IMR-90 (cell line): ENCODE measurements around the gene GDPD5. TPM values are rescaled to one million over a fixed set of nuclear protein-coding genes. Genes with fewer than 3 reads are reported as not detected.

Source experiments
- ATAC-seq: fragments of 200-7000 bp; cut with Tn5 transposase; 2 replicates; pipeline ENCODE4 v1.9.1; 2020; ENCODE audit warnings: low read depth, mild to moderate bottlenecking, moderate library complexity
- BruUV-seq: library from RNA; stranded (reverse); fragments of 400-500 nt; replicated peaks from 2 replicates; lab custom pipeline; 2021; lab: Mats Ljungman, UMichigan
- CTCF ChIA-PET: fragments of 300-600 bp; formaldehyde crosslinking; extraction: SDS; loops from one replicate; lab custom pipeline; 2021; ENCODE audit warnings: antibody characterized with exemption; lab: Yijun Ruan, JAX
- POLR2A ChIA-PET: fragments of 300-600 bp; sonication (Branson Sonifier 250); formaldehyde crosslinking; loops from one replicate; lab custom pipeline; 2022; ENCODE audit warnings: antibody characterized with exemption; ENCODE audit not compliant: unreplicated experiment; lab: Charles Lee
- DNase-seq: peaks from one replicate; pipeline ENCODE4 v3.0.0; 2013
- H2AFZ ChIP-seq: replicated peaks from 2 replicates; pipeline ENCODE3; 2013; ENCODE audit warnings: low read length, mild to moderate bottlenecking; ENCODE audit not compliant: poor library complexity
- H2AK5ac ChIP-seq: 2 replicates; pipeline ENCODE4 v1.6.1; 2013; ENCODE audit warnings: low read depth, low read length, inconsistent platforms
- H2AK9ac ChIP-seq: replicated peaks from 2 replicates; pipeline ENCODE3; 2013; ENCODE audit warnings: mild to moderate bottlenecking, low read depth, low read length, moderate library complexity; ENCODE audit not compliant: poor library complexity
- H2BK120ac ChIP-seq: 2 replicates; pipeline ENCODE4 v1.6.1; 2013; ENCODE audit warnings: low read depth, low read length, inconsistent platforms
- H2BK15ac ChIP-seq: 3 replicates; pipeline ENCODE4 v1.6.1; 2013; ENCODE audit warnings: low read depth, low read length, inconsistent platforms
- H2BK20ac ChIP-seq: 2 replicates; pipeline ENCODE4 v1.6.1; 2013; ENCODE audit warnings: low read depth, mild to moderate bottlenecking, inconsistent platforms, low read length, moderate library complexity
- H2BK5ac ChIP-seq: 2 replicates; pipeline ENCODE4 v1.6.1; 2013; ENCODE audit warnings: mild to moderate bottlenecking, low read depth, low read length, inconsistent platforms; ENCODE audit not compliant: poor library complexity, severe bottlenecking
- H3K14ac ChIP-seq: replicated peaks from 2 replicates; pipeline ENCODE4 v1.6.1; 2013; ENCODE audit warnings: low read depth, low read length, inconsistent platforms
- H3K18ac ChIP-seq: 2 replicates; pipeline ENCODE4 v1.6.1; 2013; ENCODE audit warnings: low read depth, low read length, control low read depth
- H3K23ac ChIP-seq: 2 replicates; pipeline ENCODE4 v1.6.1; 2013; ENCODE audit warnings: low read depth, low read length, inconsistent platforms
- H3K27ac ChIP-seq: 2 replicates; pipeline ENCODE4 v1.5.1; 2013; ENCODE audit warnings: mild to moderate bottlenecking, control low read depth, low read length; ENCODE audit not compliant: insufficient read depth
- H3K27me3 ChIP-seq: 2 replicates; pipeline ENCODE4 v1.6.1; 2013; ENCODE audit warnings: low read length; ENCODE audit not compliant: control insufficient read depth, insufficient read depth
- H3K36me3 ChIP-seq: 2 replicates; pipeline ENCODE4 v1.6.1; 2013; ENCODE audit warnings: low read length, mixed read lengths; ENCODE audit not compliant: control insufficient read depth, insufficient read depth
- H3K4ac ChIP-seq: 2 replicates; pipeline ENCODE4 v1.6.1; 2013; ENCODE audit warnings: low read depth, low read length, inconsistent platforms
- H3K4me1 ChIP-seq: 2 replicates; pipeline ENCODE4 v1.6.1; 2013; ENCODE audit warnings: low read length, mixed read lengths; ENCODE audit not compliant: control insufficient read depth, insufficient read depth
- H3K4me2 ChIP-seq: 2 replicates; pipeline ENCODE4 v1.6.1; 2013; ENCODE audit warnings: low read depth, mild to moderate bottlenecking, control low read depth, low read length, moderate library complexity
- H3K4me3 ChIP-seq: 2 replicates; pipeline ENCODE4 v1.5.1; 2013; ENCODE audit warnings: low read depth, mild to moderate bottlenecking, control low read depth, low read length, moderate library complexity; ENCODE audit not compliant: insufficient read depth
- H3K56ac ChIP-seq: 2 replicates; pipeline ENCODE4 v1.6.1; 2013; ENCODE audit warnings: low read length, inconsistent platforms; ENCODE audit not compliant: insufficient read depth; ENCODE audit errors: extremely low read depth
- H3K79me1 ChIP-seq, 2 experiments: 2 replicates each; pipeline ENCODE4 v1.6.1; 2013; ENCODE audit warnings: low read length in 2 of 2, inconsistent platforms in 1 of 2, low read depth in 1 of 2
- H3K9ac ChIP-seq: 2 replicates; pipeline ENCODE4 v1.6.1; 2013; ENCODE audit warnings: low read depth, low read length, control low read depth
- H3K9me1 ChIP-seq: 2 replicates; pipeline ENCODE4 v1.6.1; 2013; ENCODE audit warnings: low read length, inconsistent platforms; ENCODE audit not compliant: insufficient read depth
- H3K9me3 ChIP-seq: 2 replicates; pipeline ENCODE4 v1.6.1; 2013; ENCODE audit warnings: low read length; ENCODE audit not compliant: control insufficient read depth, insufficient read depth
- H4K20me1 ChIP-seq: 2 replicates; pipeline ENCODE4 v1.6.1; 2013; ENCODE audit warnings: low read length, inconsistent platforms; ENCODE audit not compliant: insufficient read depth
- H4K5ac ChIP-seq: 2 replicates; pipeline ENCODE4 v1.6.1; 2013; ENCODE audit warnings: mild to moderate bottlenecking, low read depth, low read length, control low read depth
- H4K8ac ChIP-seq, 2 experiments: 2 replicates each; pipeline ENCODE4 v1.6.1; 2013; ENCODE audit warnings: low read depth in 2 of 2, low read length in 2 of 2, control low read depth in 1 of 2, inconsistent platforms in 1 of 2
- H4K91ac ChIP-seq: 2 replicates; pipeline ENCODE4 v1.6.1; 2013; ENCODE audit warnings: low read depth, low read length, inconsistent platforms; ENCODE audit not compliant: insufficient read depth
- BHLHE40 ChIP-seq: fragments of 150-350 bp; IDR thresholded peaks from 2 replicates; pipeline ENCODE4 v1.6.1; 2016; ENCODE audit warnings: mild to moderate bottlenecking, low read depth, low read length
- CEBPB ChIP-seq: IDR thresholded peaks from 2 replicates; pipeline ENCODE4 v1.6.1; 2012; ENCODE audit warnings: low read depth, low read length, improper control_type of control experiment
- MAFK ChIP-seq: IDR thresholded peaks from 2 replicates; pipeline ENCODE4 v1.6.1; 2012; ENCODE audit warnings: low read depth, low read length, improper control_type of control experiment
- NFE2L2 ChIP-seq: fragments of 150-350 bp; IDR thresholded peaks from 2 replicates; pipeline ENCODE4 v1.6.1; 2016; ENCODE audit warnings: low read depth, mild to moderate bottlenecking, low read length
- POLR2A ChIP-seq: IDR thresholded peaks from 2 replicates; pipeline ENCODE4 v1.6.1; 2012; ENCODE audit warnings: mild to moderate bottlenecking, low read depth, low read length
- RAD21 ChIP-seq: IDR thresholded peaks from 2 replicates; pipeline ENCODE4 v1.6.1; 2012; ENCODE audit warnings: low read length, improper control_type of control experiment
- SMC3 ChIP-seq: fragments of 150-350 bp; IDR thresholded peaks from 2 replicates; pipeline ENCODE4 v1.6.1; 2016; ENCODE audit warnings: low read depth, mild to moderate bottlenecking, antibody characterized with exemption, low read length, moderate library complexity
- WGBS, 2 experiments: methylation state at CpG; one replicate each; pipeline versions ENCODE4 v1.1.5 to v1.1.7; 2013; ENCODE audit warnings: missing lambda C conversion rate in 2 of 2; ENCODE audit not compliant: insufficient read length in 1 of 2; ENCODE audit errors: extremely low coverage in 2 of 2; 5-methylcytosine and 5-hydroxymethylcytosine counted together
- dilution Hi-C: fragments of 300-500 bp; cut with HindIII; formaldehyde crosslinking; loops from one replicate; pipeline ENCODE4 v1.14.3; 2018; ENCODE audit warnings: low sequenced_read_pairs; ENCODE audit not compliant: unreplicated experiment
- in situ Hi-C: fragments of 300-500 bp; cut with MboI; formaldehyde crosslinking; loops from 3 replicates; pipeline ENCODE4 v1.14.3; 2019; ENCODE audit warnings: low sequenced_read_pairs, inconsistent platforms, mixed read lengths
- intact Hi-C: fragments of 100-400 bp; cut with micrococcal nuclease; formaldehyde crosslinking; loops from 2 replicates; pipeline ENCODE4 v1.10.0; 2022
- polyA plus RNA-seq, 3 experiments: library from polyadenylated mRNA; depleted of rRNA; stranded (reverse); fragments of >200 nt; gene quantifications; 2 replicates each; pipeline ENCODE4 v1.2.3, GENCODE V29; 2012; ENCODE audit warnings: low replicate concordance in 1 of 3
- total RNA-seq: library from RNA; depleted of rRNA; stranded (reverse); fragments of >200 nt; gene quantifications from 2 replicates; pipeline ENCODE4 v1.2.3, GENCODE V29; 2012
- TF ChIP-seq, protein P1 (sequence below): fragments of 150-350 bp; IDR thresholded peaks from 2 replicates; pipeline ENCODE4 v1.6.1; 2017; ENCODE audit warnings: mild to moderate bottlenecking, antibody characterized with exemption, low read length, low read depth

The GDPD5 gene
- total and polyA plus RNA-seq, 2 of the 4 experiments (the other 2 are of a cell fraction), result 2.0 to 7.9 TPM

DNA sequence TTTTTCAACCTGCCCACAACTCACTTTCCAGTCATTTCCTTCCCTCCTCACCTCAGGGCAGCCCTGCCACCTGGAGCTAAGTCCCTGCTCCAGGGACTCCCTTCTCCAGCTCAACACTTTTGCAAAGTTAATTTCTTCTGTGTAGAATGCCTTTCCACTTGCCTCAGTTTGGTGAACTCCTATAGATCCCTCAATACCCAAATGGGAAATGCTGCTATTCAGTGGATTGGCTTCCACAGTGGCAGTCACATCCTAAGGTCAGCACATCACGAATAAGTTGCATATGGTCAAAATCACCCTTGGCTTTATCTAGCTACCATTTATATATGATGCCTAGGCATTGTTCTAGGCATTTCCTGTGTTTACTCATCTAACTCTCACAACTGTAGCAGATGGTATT is 23.6 kb downstream of the GDPD5 start:
- H2BK5ac ChIP-seq, result no peak overlapping the region
- CTCF ChIA-PET, result no interaction called here
- in situ Hi-C loops, result no loop called here

More for the DNA sequence above, 23.6 kb downstream of the GDPD5 start:
- H4K91ac ChIP-seq, result no peak overlapping the region
- no peak overlapping the region for H3K4ac ChIP-seq
- H3K14ac ChIP-seq, result peak overlapping the region; percentile 34; the same call in 1 of the 2 replicates
- H3K4me1 ChIP-seq, result peaks cover 27% of the 10 kb centered on the region
- H2AFZ ChIP-seq, result no peak overlapping the region
- H3K36me3 ChIP-seq, result no peaks in the 10 kb centered on the region
- no peak for DNase-seq
- H3K4me2 ChIP-seq, result no peak overlapping the region
- peaks cover 31% of the 10 kb centered on the region for H3K9me1 ChIP-seq
- H3K79me1 ChIP-seq, result peaks cover 0 to 16% of the 10 kb centered on the region in 2 experiments; a peak in 1 of 4 replicates
- H3K9me3 ChIP-seq, result no peaks in the 10 kb centered on the region
- no peak overlapping the region for H4K8ac ChIP-seq
- H2AK9ac ChIP-seq, result no peak overlapping the region
- H3K23ac ChIP-seq, result no peak overlapping the region
- H3K9ac ChIP-seq, result no peak overlapping the region
- no CpG with 5 or more reads among the region's 1 CpG for WGBS, 2 experiments
- no peak overlapping the region for H3K27ac ChIP-seq
- no peak overlapping the region for H3K56ac ChIP-seq
- no peak overlapping the region for H2AK5ac ChIP-seq
- H2BK20ac ChIP-seq, result no peak overlapping the region
- intact Hi-C loops (no loop called here), dilution Hi-C loops (no loop called here)
- H4K5ac ChIP-seq, result no peak overlapping the region
- no peak overlapping the region; the same call in 2 of the 3 replicates for H2BK15ac ChIP-seq
- no peak overlapping the region for H3K4me3 ChIP-seq
- TF ChIP-seq SMC3, result no peak
- no peak for TF ChIP-seq POLR2A
- TF ChIP-seq MAFK, result no peak
- no peak for TF ChIP-seq RAD21
- no peak for TF ChIP-seq BHLHE40
- TF ChIP-seq CEBPB, result no peak
- no peak for TF ChIP-seq NFE2L2
- TF ChIP-seq, protein P1, sequence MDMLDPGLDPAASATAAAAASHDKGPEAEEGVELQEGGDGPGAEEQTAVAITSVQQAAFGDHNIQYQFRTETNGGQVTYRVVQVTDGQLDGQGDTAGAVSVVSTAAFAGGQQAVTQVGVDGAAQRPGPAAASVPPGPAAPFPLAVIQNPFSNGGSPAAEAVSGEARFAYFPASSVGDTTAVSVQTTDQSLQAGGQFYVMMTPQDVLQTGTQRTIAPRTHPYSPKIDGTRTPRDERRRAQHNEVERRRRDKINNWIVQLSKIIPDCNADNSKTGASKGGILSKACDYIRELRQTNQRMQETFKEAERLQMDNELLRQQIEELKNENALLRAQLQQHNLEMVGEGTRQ, result no peak
- no peak overlapping the region for H2BK120ac ChIP-seq
- ATAC-seq, result no peak
- POLR2A ChIA-PET, result no interaction called here
- no peak overlapping the region for H3K18ac ChIP-seq
- no peaks in the 10 kb centered on the region for H3K27me3 ChIP-seq
- no peaks in the 10 kb centered on the region for H4K20me1 ChIP-seq
- BruUV-seq, result no TSS peak
